Heart left ventricle (tissue), 13 donors: Measurements from ENCODE around the gene KLHL29.

Experiments
- CTCF ChIP-seq, 12 donors: fragments of 200-600 bp; sonication (generic) in 4 of 12; IDR thresholded peaks; one replicate each; pipeline versions ENCODE4 v1.5.0 to v1.8.0; 2018 to 2022; ENCODE audit warnings: antibody characterized with exemption in 12 of 12, mild to moderate bottlenecking in 5 of 12
- POLR2A ChIP-seq, 2 donors: fragments of 450-650 bp; IDR thresholded peaks; one replicate each; pipeline ENCODE4 v1.6.1; 2017; ENCODE audit warnings: antibody characterized with exemption in 2 of 2, mild to moderate bottlenecking in 2 of 2, moderate library complexity in 2 of 2
- donor health status: ischemic (EF 13 %, LVEDD 7.1; RV severe dilation, severe dysfunction).
- donor health status: DM: no; HTN: yes; CAD: no.
- donor health status: DM: no; HTN: no; CAD: no.
- donor health status: ischemic (EF 25% LVEDD 6.9; RV normal size, moderate dysfunction).
- donor health status: ischemic (EF 25% LVEDD 5.7; RV mildly dilated, moderate dysfunction).
- donor health status: ischemic (EF 35%, LVEDD 5.7; RV mildly dilated, moderate dysfunction).
- donor health status: nonischemic (EF 11% LVEDD 7.7; RV severe dilation, severe dysfunction).
- donor health status: DM: yes; HTN: yes; CAD: no.
- donor health status: PGD.
- donor health status: ischemic (EF 29% LVEDD 5.4; RV normal size, mild dysfunction).
- donor health status: nonischemic (EF 23%, LVEDD 6.1; RV moderate dilation, normal function).

- no peak for TF ChIP-seq CTCF (IDR thresholded peaks at IDR 0.05)
- TF ChIP-seq POLR2A (IDR thresholded peaks at IDR 0.05) = no peak
Measured at GRCh38 chr2:23592898-23593751, 208.1 kb downstream of the KLHL29 start.
